Measurements from ENCODE around the gene TMEM176A. TPM values are rescaled to one million over a fixed set of nuclear protein-coding genes. Genes with fewer than 3 reads are reported as not detected.
"Not testable (repeated sequence)": the region's sequence is repeated elsewhere in the genome, so short reads cannot be mapped to it uniquely, and the experiment has no call there.

The TMEM176A gene
- total and polyA plus RNA-seq, 10 donors = 28.6 to 84.6 (median 59.0) TPM

- TF ChIP-seq CTCF (IDR thresholded peaks at IDR 0.05 in 8 of 11, conservative IDR thresholded peaks at IDR 0.05 in 3 of 11) = no peak
- TF ChIP-seq POLR2AphosphoS5 (IDR thresholded peaks at IDR 0.05) = no peak
- no peak for TF ChIP-seq POLR2A (IDR thresholded peaks at IDR 0.05)
- no peak overlapping the region for H3K4me3 ChIP-seq
- H3K9me3 ChIP-seq = peaks cover 0 to 27% (median 21%) of the 10 kb centered on the region in 8 donors
- intact Hi-C loops (cut with DNase I; ENCODE audit: low total_unique reads) = no loop called here
- no peak overlapping the region for H3K27ac ChIP-seq
- peaks cover 0 to 10% (median 5%) of the 10 kb centered on the region in 6 donors for H3K4me1 ChIP-seq
- H3K27me3 ChIP-seq (replicated peaks in 1 of 7) = peaks cover 2 to 55% (median 10%) of the 10 kb centered on the region in 7 donors
- no peak for DNase-seq
- peaks cover 0 to 15% (median 2%) of the 10 kb centered on the region in 6 donors for H3K36me3 ChIP-seq
These were observed 5.3 kb downstream of the TMEM176A start for GRCh38 chr7:150805864-150806263.

GRCh38 chr7:150806454-150806853 lies 5.9 kb downstream of the TMEM176A start:
- Histone ChIP-seq H3K4me1 (peaks cover 0 to 4% (median 2%) of the 10 kb centered on the region in 6 donors), H3K36me3 (peaks cover 0 to 15% (median 2%) of the 10 kb centered on the region in 6 donors), H3K27ac (no peak overlapping the region), H3K4me3 (no peak overlapping the region), H3K9me3 (peaks cover 0 to 27% (median 21%) of the 10 kb centered on the region in 8 donors), H3K27me3 (replicated peaks in 1 of 7) (peaks cover 0 to 49% (median 4%) of the 10 kb centered on the region in 7 donors)
- intact Hi-C loops (cut with DNase I; ENCODE audit: low total_unique reads) = no loop called here
- TF ChIP-seq CTCF (IDR thresholded peaks at IDR 0.05 in 8 of 11, conservative IDR thresholded peaks at IDR 0.05 in 3 of 11) = no peak
- no peak for TF ChIP-seq POLR2A (IDR thresholded peaks at IDR 0.05)
- TF ChIP-seq POLR2AphosphoS5 (IDR thresholded peaks at IDR 0.05) = no peak
- no peak for DNase-seq
- WGBS, 5 donors = 91 to 100% (median 94%) methylated on average over 3 of the region's 3 CpGs

GRCh38 chr7:150806863-150807262 lies 6.3 kb downstream of the TMEM176A start:
- peaks cover 0 to 27% (median 21%) of the 10 kb centered on the region in 8 donors for H3K9me3 ChIP-seq
- no peaks in the 10 kb centered on the region for H3K4me1 ChIP-seq
- no peak overlapping the region for H3K4me3 ChIP-seq
- H3K27me3 ChIP-seq (replicated peaks in 1 of 7) = peaks cover 0 to 45% (median 0%) of the 10 kb centered on the region in 7 donors
- no peak for DNase-seq
- TF ChIP-seq POLR2AphosphoS5 (IDR thresholded peaks at IDR 0.05) (no peak), CTCF (IDR thresholded peaks at IDR 0.05 in 8 of 11, conservative IDR thresholded peaks at IDR 0.05 in 3 of 11) (no peak), POLR2A (IDR thresholded peaks at IDR 0.05) (no peak)
- no peak overlapping the region for H3K27ac ChIP-seq
- H3K36me3 ChIP-seq = peaks cover 0 to 15% (median 2%) of the 10 kb centered on the region in 6 donors
- intact Hi-C loops (cut with DNase I; ENCODE audit: low total_unique reads) = no loop called here
- WGBS, 5 donors = 68 to 91% (median 83%) methylated on average over 2 of the region's 2 CpGs

GRCh38 chr7:150807616-150808438 lies 7.3 kb downstream of the TMEM176A start:
- H3K4me1 ChIP-seq; DNase-seq; H3K4me3 ChIP-seq; intact Hi-C loops (cut with DNase I; ENCODE audit: low total_unique reads); H3K27ac ChIP-seq: not testable (repeated sequence)
- 65 to 86% (median 77%) methylated on average over 13 of the region's 13 CpGs for WGBS, 5 donors
- Histone ChIP-seq H3K27me3 (replicated peaks in 1 of 7) (peaks cover 0 to 35% (median 0%) of the 10 kb centered on the region in 7 donors), H3K36me3 (peaks cover 0 to 15% (median 2%) of the 10 kb centered on the region in 6 donors), H3K9me3 (peaks cover 0 to 27% (median 21%) of the 10 kb centered on the region in 8 donors)
